NT2/D1 (cell line): ENCODE data around the gene SYT1.

Experiments
- YY1 ChIP-seq: IDR thresholded peaks from 2 replicates; pipeline ENCODE4 v1.6.1; 2011; ENCODE audit not compliant: insufficient read length, insufficient read depth
- ZNF274 ChIP-seq: IDR thresholded peaks from 2 replicates; pipeline ENCODE4 v1.6.1; 2011; ENCODE audit warnings: mild to moderate bottlenecking, low read depth, low read length

GRCh38 chr12:79183003-79183402 lies 318.4 kb downstream of the SYT1 start:
- TF ChIP-seq YY1 = no peak
- TF ChIP-seq ZNF274 = no peak
